SK-MEL-5 (cell line): ENCODE results near the gene PAEP. TPM values are rescaled to one million over a fixed set of nuclear protein-coding genes. Genes with fewer than 3 reads are reported as not detected.

ENCODE experiments used
- DNase-seq: peaks from one replicate; pipeline ENCODE4 v3.0.0-alpha.2; 2016; ENCODE audit warnings: low read depth, low spot score
- in situ Hi-C: cut with HindIII; loops from 2 replicates; pipeline ENCODE4 v1.10.0; 2016; ENCODE audit warnings: low sequenced_read_pairs, high pct_unique_total_duplicates, low pct_unique_long_range_greater_than_20kb
- total RNA-seq: library from RNA; depleted of rRNA; stranded (reverse); fragments of >200 nt; shearing (Covaris generic); gene quantifications from 2 replicates; pipeline ENCODE4 v1.2.3, GENCODE V29; 2014

Gene PAEP
- total RNA-seq, 1 experiment from 2014 or later = 45.8 TPM

GRCh38 chr9:135565141-135565628, 3.6 kb downstream of the PAEP start:
- in situ Hi-C loops = no loop called here

GRCh38 chr9:135565636-135566035, 4.1 kb downstream of the PAEP start:
- in situ Hi-C loops = no loop called here
- DNase-seq = peak; percentile 46

More at GRCh38 chr9:135565141-135565628, 3.6 kb downstream of the PAEP start:
- no peak for DNase-seq

GRCh38 chr9:135566552-135566951, 5.0 kb downstream of the PAEP start:
- DNase-seq = no peak
- in situ Hi-C loops = no loop called here

GRCh38 chr9:135567311-135567710, 5.8 kb downstream of the PAEP start:
- in situ Hi-C loops = no loop called here
- no peak for DNase-seq

GRCh38 chr9:135568026-135568425, 6.5 kb downstream of the PAEP start:
- in situ Hi-C loops = no loop called here

GRCh38 chr9:135570456-135570855, 8.9 kb downstream of the PAEP start:
- in situ Hi-C loops = no loop called here
- no peak for DNase-seq

More at GRCh38 chr9:135568026-135568425, 6.5 kb downstream of the PAEP start:
- no peak for DNase-seq

- in situ Hi-C loops = no loop called here
- no peak for DNase-seq
Measured at GRCh38 chr9:135572233-135572632, 10.7 kb downstream of the PAEP start.

GRCh38 chr9:135573124-135573523, 11.6 kb downstream of the PAEP start:
- DNase-seq = no peak

GRCh38 chr9:135574331-135574730, 12.8 kb downstream of the PAEP start:
- in situ Hi-C loops = no loop called here
- peak; percentile 76 for DNase-seq

More at GRCh38 chr9:135573124-135573523, 11.6 kb downstream of the PAEP start:
- in situ Hi-C loops = no loop called here

- in situ Hi-C loops = no loop called here
- DNase-seq = no peak
Measured at GRCh38 chr9:135574943-135575342, 13.4 kb downstream of the PAEP start.

- in situ Hi-C loops = no loop called here
- no peak for DNase-seq
Measured at GRCh38 chr9:135575995-135576631, 14.6 kb downstream of the PAEP start.

GRCh38 chr9:135577256-135577655, 15.7 kb downstream of the PAEP start:
- in situ Hi-C loops = no loop called here
- DNase-seq = no peak

- in situ Hi-C loops = no loop called here
- DNase-seq = no peak
Measured at GRCh38 chr9:135579356-135579755, 17.8 kb downstream of the PAEP start.

- in situ Hi-C loops = no loop called here
- no peak for DNase-seq
Measured at GRCh38 chr9:135579889-135580660, 18.5 kb downstream of the PAEP start.

- in situ Hi-C loops = no loop called here
- DNase-seq = no peak
Measured at GRCh38 chr9:135580664-135581380, 19.3 kb downstream of the PAEP start.

- in situ Hi-C loops = no loop called here
- DNase-seq = no peak
Measured at GRCh38 chr9:135581636-135582426, 20.3 kb downstream of the PAEP start.

- in situ Hi-C loops = no loop called here
Measured at GRCh38 chr9:135582541-135582940, 21.0 kb downstream of the PAEP start.

More at GRCh38 chr9:135582541-135582940, 21.0 kb downstream of the PAEP start:
- DNase-seq = no peak
